GM19238 (cell line): ENCODE data around the gene IRF9.

Experiments used
- DNase-seq: peaks from one replicate; pipeline ENCODE4 v3.0.0; 2011; ENCODE audit warnings: low spot score; ENCODE audit not compliant: insufficient read length

IRF9 gene

DNA sequence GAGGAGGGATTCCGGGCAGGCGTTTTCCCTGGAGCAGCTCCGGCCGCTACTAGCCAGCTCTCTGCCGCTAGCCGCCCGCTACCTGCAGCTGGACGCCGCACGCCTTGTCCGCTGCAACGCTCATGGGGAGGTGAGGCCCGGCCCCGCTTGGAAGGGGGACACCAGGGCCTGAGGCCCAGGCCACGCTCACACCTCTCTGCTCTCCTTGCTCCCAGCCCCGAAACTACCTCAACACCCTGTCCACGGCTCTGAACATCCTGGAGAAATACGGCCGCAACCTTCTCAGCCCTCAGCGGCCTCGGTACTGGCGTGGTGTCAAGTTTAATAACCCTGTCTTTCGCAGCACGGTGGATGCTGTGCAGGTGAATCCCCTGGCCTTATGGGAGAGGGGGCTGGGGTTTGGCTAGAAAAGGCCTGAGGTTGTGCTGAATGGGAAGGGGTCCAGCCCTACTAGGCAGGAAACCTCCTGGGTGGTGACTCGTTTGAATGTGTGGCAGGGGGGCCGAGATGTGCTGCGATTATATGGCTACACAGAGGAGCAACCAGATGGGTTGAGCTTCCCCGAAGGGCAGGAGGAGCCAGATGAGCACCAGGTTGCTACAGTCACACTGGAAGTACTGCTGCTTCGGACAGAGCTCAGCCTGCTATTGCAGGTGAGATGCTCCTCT is 13.2 kb upstream of the IRF9 start:
- DNase-seq, result no peak

- DNase-seq, result no peak
Measured at GRCh38 chr14:24149302-24149969, 11.6 kb upstream of the IRF9 start.

- DNase-seq, result no peak
Measured at GRCh38 chr14:24150061-24150460, 11.0 kb upstream of the IRF9 start.

DNA sequence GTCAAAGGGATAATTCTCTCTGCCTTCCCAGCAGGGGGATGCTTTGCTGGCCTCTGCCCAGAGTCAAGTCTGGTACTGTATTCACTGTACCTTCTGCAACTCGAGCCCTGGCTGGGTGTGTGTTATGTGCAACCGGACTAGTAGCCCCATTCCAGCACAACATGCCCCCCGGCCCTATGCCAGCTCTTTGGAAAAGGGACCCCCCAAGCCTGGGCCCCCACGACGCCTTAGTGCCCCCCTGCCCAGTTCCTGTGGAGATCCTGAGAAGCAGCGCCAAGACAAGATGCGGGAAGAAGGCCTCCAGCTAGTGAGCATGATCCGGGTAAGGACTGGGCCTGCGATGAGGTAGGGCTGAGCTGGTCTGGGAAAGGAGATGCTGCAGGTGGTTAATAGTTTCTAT is 10.5 kb upstream of the IRF9 start:
- no peak for DNase-seq

DNA sequence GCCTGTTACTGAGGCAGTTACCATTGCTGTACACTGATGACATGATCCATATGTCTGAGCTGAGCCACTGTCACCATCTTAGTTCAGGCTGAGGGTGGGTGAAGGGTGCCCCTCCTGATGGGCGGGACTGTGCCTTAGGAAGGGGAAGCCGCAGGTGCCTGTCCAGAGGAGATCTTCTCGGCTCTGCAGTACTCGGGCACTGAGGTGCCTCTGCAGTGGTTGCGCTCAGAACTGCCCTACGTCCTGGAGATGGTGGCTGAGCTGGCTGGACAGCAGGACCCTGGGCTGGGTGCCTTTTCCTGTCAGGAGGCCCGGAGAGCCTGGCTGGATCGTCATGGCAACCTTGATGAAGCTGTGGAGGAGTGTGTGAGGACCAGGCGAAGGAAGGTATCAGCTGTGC is 10.1 kb upstream of the IRF9 start:
- DNase-seq, result no peak

GRCh38 chr14:24151404-24152080 is 9.5 kb upstream of the IRF9 start:
- DNase-seq, result no peak

- DNase-seq, result no peak
Measured at GRCh38 chr14:24155100-24155499, 6.0 kb upstream of the IRF9 start.

- DNase-seq, result no peak
Measured at GRCh38 chr14:24156840-24157239, 4.2 kb upstream of the IRF9 start.

DNA sequence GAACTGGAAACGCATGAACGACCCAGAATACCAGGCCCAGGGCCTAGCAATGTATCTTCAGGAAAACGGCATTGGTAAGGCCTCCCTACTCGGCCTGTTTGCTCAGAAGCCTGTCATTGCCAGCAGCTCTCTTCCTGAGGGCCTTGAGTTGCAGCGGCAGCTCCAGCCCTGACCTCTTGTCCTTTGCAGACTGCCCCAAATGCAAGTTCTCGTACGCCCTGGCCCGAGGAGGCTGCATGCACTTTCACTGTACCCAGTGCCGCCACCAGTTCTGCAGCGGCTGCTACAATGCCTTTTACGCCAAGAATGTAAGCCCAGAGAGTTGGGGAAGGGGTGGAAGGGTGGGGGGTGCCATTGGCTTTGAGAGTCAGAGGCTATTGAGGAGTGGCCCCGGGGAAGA is 3.7 kb upstream of the IRF9 start:
- no peak for DNase-seq

DNA sequence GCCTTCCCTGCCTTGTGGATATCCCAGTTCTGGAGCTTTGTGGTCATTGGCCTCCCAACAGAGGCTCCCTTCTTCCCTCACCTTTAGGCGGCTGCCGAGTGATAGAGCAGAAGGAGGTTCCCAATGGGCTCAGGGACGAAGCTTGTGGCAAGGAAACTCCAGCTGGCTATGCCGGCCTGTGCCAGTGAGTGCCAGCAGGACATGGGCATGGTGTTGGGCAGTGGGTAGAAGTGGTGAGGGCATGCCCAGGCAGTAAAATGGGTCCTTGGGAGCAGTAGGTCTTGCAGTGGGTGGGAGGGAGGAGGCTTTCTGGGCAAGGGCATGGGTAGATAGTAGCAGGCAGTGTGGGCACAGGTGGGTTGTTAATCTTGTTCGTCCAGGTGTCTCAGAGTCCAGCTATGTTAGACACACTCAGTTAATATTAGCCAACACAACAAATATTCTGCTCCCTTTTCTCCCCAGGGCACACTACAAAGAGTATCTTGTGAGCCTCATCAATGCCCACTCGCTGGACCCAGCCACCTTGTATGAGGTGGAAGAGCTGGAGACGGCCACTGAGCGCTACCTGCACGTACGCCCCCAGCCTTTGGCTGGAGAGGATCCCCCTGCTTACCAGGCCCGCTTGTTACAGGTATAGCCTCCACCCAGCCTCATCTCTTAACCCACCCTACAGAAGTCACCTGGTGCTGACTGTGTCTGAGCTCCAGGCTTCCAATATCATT is 1.1 kb upstream of the IRF9 start:
- DNase-seq, result no peak

DNA sequence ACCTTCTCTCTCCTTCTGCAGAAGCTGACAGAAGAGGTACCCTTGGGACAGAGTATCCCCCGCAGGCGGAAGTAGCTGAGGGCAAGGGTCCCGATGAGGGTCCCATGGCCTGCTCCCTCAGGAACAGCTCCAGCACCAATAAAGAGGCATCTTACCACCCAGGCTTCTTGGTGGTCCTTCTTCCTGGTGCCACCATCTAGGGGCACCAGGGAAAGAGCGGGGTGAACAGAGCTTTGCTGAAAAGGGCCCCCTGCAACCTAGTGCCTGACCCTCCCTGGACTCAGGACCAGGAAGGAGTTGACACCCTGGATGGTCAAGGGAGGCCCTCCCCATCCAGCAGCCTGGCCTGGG is 591 bp upstream of the IRF9 start:
- DNase-seq, result no peak

GRCh38 chr14:24162093-24162492 is 1.0 kb downstream of the IRF9 start:
- no peak for DNase-seq

DNA sequence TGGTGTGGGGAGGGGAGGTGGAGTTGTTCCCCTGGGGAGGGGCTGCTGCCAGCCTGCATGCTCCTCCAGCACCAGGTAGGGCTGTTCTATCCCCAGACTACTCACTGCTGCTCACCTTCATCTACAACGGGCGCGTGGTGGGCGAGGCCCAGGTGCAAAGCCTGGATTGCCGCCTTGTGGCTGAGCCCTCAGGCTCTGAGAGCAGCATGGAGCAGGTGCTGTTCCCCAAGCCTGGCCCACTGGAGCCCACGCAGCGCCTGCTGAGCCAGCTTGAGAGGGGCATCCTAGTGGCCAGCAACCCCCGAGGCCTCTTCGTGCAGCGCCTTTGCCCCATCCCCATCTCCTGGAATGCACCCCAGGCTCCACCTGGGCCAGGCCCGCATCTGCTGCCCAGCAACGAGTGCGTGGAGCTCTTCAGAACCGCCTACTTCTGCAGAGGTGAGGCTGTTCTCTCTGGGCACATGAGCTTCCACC is 3.5 kb downstream of the IRF9 start:
- DNase-seq, result no peak

GRCh38 chr14:24165785-24166184 is 4.7 kb downstream of the IRF9 start:
- no peak for DNase-seq

- DNase-seq, result no peak
Measured at GRCh38 chr14:24167469-24168114, 6.5 kb downstream of the IRF9 start.

- DNase-seq, result peak; percentile 93
Measured at GRCh38 chr14:24171422-24172260, 10.6 kb downstream of the IRF9 start, which contains the start of gene REC8. REC8 (plus strand) TSS chr14:24172080; CDS start chr14:24172553, 473 bp downstream.

DNA sequence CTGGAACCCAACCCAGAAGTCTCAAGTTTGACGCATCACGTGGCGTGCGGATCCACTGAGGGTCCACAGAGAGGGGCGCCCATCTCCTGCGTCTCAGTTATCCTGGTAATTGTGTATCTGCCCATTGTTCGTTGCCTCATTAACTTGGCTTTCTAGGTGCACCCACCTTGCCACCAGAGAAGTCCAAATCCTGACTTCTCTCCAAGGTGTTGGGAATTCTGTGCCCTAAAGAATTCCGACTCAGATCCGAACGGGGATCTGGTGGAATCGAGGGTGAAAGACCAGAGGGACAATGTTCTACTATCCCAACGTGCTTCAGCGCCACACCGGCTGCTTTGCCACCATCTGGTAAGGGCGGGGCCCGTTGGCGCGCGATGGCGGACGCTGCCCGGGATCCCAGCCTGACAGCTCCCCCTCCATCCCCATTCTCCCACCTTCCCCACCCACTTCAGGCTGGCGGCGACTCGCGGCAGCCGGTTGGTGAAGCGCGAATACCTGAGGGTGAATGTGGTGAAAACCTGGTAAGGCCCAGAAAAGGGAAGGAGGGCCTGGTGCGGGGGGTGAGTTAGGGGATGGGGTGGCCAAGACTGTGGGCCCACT is 11.3 kb downstream of the IRF9 start:
- DNase-seq, result no peak

- no peak for DNase-seq
Measured at GRCh38 chr14:24172871-24173281, 11.8 kb downstream of the IRF9 start.

DNA sequence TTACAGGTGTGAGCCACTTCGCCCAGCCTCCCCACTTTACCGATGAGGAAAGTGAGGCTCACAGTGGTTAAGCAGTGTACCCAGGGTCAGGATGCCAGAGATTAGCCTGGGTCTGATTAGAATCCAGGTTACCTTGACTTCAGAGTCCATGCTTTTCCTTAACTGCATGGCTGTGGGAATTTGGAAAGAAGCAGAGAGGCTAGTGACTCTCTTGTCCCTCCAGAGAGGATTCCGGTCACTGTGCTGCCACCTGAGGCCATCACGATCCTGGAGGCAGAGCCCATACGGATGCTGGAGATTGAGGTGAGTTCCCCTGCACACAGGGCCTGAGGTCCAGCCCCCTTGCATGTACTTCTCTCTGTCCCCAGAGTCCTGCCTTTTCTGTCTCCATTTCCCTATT is 15.5 kb downstream of the IRF9 start:
- no peak for DNase-seq
